ENCODE data around the gene GIPR. TPM values are rescaled to one million over a fixed set of nuclear protein-coding genes. Genes with fewer than 3 reads are reported as not detected.

GIPR gene
- total and polyA plus RNA-seq, 2 of the 13 experiments (the other 11 are each of a cell fraction or from before 2014, with no cell fraction given), result 0.15 to 1.2 TPM

DNA sequence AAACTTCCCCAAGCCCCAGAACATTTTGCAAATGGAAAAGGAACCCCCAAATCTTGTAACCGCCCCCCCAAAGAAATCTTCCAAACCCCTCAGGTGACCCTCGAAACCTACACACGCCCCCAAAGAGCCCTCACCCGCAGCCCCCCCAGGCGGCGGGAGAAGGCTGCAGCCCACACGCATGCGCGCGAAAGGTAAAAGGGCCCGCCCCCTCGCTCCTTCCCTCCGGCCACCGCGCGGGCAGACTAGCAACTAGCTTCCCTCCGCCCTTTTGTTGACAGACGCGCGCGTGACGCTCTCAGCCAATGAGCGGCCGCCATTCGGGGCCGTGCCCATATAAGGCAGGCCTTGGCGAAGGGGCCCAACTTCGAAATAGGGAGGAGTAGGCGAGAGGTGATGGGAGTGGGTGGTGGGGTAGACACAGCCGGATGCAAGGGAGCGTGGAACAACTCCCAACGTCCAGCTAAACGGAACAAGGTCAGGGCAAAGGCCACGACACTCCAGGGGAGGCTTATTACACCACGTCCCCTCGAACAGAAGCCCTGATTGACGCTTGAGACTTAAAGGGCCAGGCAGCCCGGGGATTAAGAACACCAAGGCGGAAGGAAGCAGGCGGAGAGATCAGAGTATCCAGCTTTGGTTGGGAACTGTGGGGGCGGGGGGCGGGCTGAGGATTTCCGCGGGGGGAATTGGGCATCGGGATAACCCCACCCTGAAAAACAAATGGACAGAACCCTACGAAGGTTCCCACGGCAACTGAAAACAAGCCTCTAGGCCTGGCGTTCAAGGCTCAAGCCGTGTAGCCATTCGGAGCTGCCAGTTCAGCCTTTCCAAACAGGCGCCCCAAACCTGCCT is 49.3 kb downstream of the GIPR start (continued):
- TF ChIP-seq HMGXB3 (CRISPR knock-in tag; IDR thresholded peaks at IDR 0.05; ENCODE audit: borderline replicate concordance) (peak; percentile 99), ATF7-NPFF (CRISPR knock-in tag; IDR thresholded peaks at IDR 0.05; ENCODE audit: low read depth) (no peak; the same call in 1 of the 2 replicates), E2F5 (CRISPR knock-in tag; conservative IDR thresholded peaks at IDR 0.05) (no peak), ZNF251 (CRISPR knock-in tag; IDR thresholded peaks at IDR 0.05) (no peak), EED (CRISPR knock-in tag; IDR thresholded peaks at IDR 0.05) (no peak), SP1 (IDR thresholded peaks at IDR 0.05) (no peak), SP1 (CRISPR knock-in tag; IDR thresholded peaks at IDR 0.05) (peak; percentile 53), ZNF567 (CRISPR knock-in tag; IDR thresholded peaks at IDR 0.05; ENCODE audit: borderline replicate concordance) (no peak), FOXC1 (CRISPR knock-in tag; IDR thresholded peaks at IDR 0.05; ENCODE audit: borderline replicate concordance) (0 out of 2 replicates have a peak, but pooled peaks have one; percentile 15), ZNF558 (CRISPR knock-in tag; IDR thresholded peaks at IDR 0.05; ENCODE audit: borderline replicate concordance) (peak; percentile 84; the same call in 1 of the 2 replicates), ZSCAN29 (CRISPR knock-in tag; conservative IDR thresholded peaks at IDR 0.05) (peak; percentile 89), AGO1 (IDR thresholded peaks at IDR 0.05; ENCODE audit: low read depth, low read length, poor library complexity, severe bottlenecking) (peak; percentile 77), SALL2 (CRISPR knock-in tag; IDR thresholded peaks at IDR 0.05) (peak; percentile 95)
- TF ChIP-seq, protein P1, sequence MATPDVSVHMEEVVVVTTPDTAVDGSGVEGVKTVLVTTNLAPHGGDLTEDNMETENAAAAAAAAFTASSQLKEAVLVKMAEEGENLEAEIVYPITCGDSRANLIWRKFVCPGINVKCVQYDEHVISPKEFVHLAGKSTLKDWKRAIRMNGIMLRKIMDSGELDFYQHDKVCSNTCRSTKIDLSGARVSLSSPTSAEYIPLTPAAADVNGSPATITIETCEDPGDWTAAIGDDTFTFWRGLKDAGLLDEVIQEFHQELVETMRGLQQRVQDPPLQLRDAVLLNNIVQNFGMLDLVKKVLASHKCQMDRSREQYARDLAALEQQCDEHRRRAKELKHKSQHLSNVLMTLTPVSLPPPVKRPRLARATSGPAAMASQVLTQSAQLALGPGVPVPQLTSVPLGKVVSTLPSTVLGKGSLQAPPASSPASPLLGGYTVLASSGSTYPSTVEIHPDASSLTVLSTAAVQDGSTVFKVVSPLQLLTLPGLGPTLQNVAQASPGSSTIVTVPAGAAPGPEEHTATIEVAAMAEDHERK (CRISPR knock-in tag; IDR thresholded peaks at IDR 0.05; ENCODE audit: low read depth), result 0 out of 2 replicates have a peak, but pooled peaks have one; percentile 21
- TF ChIP-seq, protein P2, sequence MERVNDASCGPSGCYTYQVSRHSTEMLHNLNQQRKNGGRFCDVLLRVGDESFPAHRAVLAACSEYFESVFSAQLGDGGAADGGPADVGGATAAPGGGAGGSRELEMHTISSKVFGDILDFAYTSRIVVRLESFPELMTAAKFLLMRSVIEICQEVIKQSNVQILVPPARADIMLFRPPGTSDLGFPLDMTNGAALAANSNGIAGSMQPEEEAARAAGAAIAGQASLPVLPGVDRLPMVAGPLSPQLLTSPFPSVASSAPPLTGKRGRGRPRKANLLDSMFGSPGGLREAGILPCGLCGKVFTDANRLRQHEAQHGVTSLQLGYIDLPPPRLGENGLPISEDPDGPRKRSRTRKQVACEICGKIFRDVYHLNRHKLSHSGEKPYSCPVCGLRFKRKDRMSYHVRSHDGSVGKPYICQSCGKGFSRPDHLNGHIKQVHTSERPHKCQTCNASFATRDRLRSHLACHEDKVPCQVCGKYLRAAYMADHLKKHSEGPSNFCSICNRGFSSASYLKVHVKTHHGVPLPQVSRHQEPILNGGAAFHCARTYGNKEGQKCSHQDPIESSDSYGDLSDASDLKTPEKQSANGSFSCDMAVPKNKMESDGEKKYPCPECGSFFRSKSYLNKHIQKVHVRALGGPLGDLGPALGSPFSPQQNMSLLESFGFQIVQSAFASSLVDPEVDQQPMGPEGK (CRISPR knock-in tag; IDR thresholded peaks at IDR 0.05), result peak; percentile 1; the same call in 1 of the 2 replicates
- TF ChIP-seq, protein P3, sequence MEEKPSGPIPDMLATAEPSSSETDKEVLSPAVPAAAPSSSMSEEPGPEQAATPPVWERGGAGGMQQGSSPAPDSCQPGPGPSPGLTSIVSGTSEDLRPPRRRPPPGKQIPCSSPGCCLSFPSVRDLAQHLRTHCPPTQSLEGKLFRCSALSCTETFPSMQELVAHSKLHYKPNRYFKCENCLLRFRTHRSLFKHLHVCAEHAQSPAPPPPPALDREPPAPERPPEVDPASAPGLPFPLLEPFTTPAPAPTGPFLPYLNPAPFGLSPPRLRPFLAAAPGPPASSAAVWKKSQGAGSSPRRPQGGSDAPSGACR (CRISPR knock-in tag; IDR thresholded peaks at IDR 0.05), result peak; percentile 49; the same call in 1 of the 2 replicates
